Upper lobe of left lung (tissue), 4 donors: ENCODE results near the gene JMJD1C.

Source experiments
- CTCF ChIP-seq, 6 experiments: fragments of 450-650 bp in 4 of 6; fragments of 200-600 bp in 2 of 6; sonication (generic) in 2 of 6; IDR thresholded peaks; one replicate each; pipeline ENCODE4 v1.5.1; 2016 to 2019; ENCODE audit warnings: antibody characterized with exemption in 6 of 6
- POLR2A ChIP-seq, 4 donors: fragments of 450-650 bp; IDR thresholded peaks; one replicate each; pipeline ENCODE4 v1.5.1; 2016 to 2017; ENCODE audit warnings: antibody characterized with exemption in 4 of 4, mild to moderate bottlenecking in 2 of 4
- POLR2AphosphoS5 ChIP-seq, 2 donors: sonication (generic); formaldehyde crosslinking; IDR thresholded peaks; one replicate each; pipeline ENCODE4 v1.5.1; 2017; ENCODE audit warnings: antibody characterized with exemption in 2 of 2

GRCh38 chr10:63478564-63478963 lies 12.8 kb upstream of the JMJD1C start:
- no peak for TF ChIP-seq CTCF (IDR thresholded peaks at IDR 0.05)
- TF ChIP-seq POLR2AphosphoS5 (IDR thresholded peaks at IDR 0.05), result no peak
- no peak for TF ChIP-seq POLR2A (IDR thresholded peaks at IDR 0.05)
